ENCODE results near the gene FUT7.
"Not testable (repeated sequence)": the region's sequence is repeated elsewhere in the genome, so short reads cannot be mapped to it uniquely, and the experiment has no call there.

FUT7 gene

DNA sequence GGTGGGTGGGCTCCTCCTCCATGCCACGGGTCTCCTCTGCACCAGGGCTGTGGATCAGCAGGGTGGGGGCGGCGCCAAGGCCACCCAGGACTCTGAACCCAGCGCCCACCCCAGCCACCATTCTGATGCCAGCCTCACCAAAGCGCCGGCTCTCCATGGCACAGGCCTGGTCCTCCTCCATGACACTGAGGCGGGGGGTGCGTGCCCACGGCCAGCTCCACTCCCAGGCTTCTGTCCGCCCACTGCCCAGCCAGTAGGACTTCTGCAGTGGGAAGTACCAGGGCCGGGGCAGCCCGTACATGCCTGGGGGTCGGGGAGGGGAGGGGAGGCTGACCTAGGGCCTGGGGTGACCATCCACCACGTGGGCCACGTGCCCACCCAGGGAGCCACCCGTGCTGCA, 15.5 kb downstream of the FUT7 start:
- DNase-seq, result no peak

GRCh38 chr9:137015976-137016375, 15.9 kb downstream of the FUT7 start:
- no peak for DNase-seq

DNA sequence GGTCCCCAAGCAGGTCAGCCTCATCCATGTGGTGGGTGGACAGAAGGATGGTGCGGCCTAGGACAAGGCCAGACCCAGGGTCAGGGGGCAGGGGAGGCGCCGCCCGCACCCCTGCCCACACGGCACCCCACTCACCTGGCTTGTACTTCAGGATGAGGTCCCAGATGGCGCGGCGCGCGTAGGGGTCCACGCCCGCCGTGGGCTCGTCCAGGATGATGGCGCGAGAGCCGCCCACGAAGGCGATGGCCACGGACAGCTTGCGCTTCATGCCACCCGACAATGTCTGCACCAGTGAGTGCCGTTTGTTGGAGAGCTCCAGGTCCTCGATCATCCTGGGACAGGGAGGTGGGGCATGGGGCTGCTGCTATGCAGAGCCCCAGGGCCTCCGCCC, 16.4 kb downstream of the FUT7 start:
- no peak for DNase-seq

DNA sequence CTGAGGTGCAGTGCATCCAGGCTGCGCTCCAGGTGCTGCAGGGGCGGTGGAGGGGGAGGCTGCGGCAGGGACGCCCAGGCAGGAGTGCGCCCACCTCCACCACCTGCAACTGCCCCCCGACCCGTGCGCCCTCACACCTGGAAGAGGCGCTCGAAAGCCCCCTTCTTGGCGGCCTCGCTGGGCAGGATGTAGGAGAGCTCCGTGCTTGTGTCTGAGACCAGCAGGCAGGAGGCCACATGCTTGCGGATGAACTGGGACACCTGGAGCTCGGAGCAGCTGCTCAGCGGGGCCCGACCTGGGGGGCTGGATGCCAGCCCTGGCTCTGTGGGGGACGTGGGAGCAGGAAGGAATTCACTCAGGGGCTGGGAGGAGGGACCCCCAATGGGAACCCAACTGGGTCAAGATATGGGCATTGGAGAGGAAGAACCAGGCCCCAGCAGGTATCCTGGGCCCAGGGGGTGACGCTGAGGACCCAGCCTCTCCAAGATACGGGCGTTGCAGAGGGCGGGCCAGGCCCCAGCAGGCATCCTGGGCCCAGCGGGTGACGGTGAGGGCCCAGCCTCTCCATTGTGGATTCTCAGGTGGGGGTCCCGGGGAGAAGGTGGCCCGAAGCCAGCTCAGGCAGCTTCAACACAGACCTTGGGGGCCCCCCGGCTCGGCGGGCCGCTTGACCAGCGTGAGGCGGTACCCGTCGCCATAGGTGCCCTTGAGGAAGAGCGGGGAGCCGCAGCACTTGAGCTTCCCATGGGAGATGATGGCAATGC, 16.9 kb downstream of the FUT7 start:
- no peak for DNase-seq

GRCh38 chr9:137014166-137014565, 17.7 kb downstream of the FUT7 start:
- DNase-seq, result no peak

GRCh38 chr9:137013571-137013940, 18.3 kb downstream of the FUT7 start:
- DNase-seq, result no peak

DNA sequence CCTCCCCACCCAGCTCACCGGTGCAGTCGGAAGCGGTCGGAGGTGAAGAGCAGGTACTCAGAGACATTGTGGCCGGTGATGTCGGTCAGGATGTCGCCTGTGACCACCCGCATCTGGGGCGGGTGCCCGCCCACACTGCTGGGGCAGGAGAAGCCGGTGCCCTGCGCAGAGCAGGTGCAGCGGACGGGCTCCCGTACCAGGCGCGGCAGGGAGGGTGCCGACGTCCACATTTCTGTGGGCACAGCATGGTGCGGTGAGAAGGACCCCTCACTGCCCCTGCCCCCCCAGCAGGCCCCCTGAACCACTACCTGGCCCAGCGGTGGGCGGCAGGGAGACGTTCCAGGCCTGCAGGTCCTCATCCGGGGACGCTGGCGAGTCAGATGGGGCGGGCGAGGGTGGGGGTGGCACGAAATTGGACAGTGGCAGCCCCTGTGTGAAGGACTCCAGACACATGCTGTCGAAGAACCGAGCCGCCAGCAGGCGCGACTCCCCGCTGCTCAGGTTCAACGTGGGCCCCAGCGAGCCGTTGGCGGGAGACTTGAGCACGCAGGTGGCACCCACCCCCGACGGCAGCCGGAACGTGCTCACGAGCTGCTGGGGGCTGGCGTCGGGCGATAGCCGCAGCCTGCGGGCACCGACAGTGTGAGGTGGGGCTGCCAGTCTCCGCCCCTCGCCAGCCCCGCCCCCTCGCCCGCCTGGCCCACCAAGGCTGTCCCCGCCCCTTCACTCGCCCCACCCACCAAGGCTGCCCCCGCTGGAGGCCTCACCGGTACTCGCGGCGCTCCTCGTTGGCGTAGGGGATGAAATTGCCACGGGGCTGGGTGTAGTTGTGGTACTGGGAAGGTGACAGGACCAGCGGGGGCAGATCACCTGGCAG, 19.0 kb downstream of the FUT7 start:
- no peak for DNase-seq

DNA sequence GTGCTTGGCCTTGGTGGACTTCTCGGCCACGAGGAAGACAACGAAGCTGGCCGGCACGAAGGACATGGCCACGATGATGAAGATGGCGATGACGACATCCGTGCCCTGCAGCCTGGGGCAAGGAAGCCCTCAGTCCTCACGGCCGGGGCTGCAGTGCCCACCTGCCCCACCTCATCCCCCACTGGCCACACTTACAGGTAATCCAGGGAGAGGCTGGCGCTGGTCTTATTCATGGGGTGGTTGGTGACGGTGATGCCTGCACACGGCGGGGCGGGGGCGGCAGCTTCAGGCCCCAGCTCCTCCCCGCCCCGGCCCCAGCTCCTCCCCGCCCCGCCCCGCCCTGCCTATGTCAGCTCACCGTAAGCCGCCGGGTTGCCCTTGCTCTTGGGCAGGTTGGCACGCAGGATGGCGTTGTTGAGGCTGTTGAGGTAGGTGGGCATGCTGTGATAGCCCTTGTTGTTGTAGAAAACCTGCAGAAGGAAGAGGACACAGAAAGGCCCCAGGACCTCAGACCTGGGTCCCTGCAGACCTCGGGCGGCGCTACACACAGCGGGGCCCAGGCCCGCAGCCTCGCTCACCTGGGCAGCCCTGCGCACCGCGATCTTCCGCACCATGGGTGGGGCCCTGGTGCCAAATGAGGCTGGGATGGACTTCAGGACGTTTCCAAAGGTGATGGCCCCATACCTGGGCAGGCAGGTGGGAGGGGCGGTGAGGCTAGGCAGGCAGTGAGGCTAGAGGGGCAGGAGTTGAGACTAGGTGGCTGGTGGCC, 19.8 kb downstream of the FUT7 start:
- no peak for DNase-seq

DNA sequence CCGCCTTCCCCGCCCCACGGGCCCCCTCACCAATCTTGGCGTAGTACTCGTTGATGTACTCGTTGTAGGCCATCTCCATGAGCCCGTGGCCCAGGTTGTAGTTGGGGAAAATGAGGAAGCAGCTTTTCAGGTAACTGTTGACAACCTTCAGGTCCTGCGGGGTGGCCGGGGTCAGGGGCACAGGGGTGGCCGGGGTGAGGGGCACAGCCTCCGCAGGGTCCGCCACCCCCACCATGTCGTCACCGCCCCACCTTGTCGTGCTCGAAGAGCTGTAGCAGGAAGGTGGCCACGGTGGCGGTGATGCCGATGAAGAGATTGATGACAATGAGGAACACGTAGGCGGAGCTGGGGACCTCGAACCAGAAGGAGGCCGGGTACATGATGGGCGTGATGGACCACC, 20.7 kb downstream of the FUT7 start:
- no peak for DNase-seq

DNA sequence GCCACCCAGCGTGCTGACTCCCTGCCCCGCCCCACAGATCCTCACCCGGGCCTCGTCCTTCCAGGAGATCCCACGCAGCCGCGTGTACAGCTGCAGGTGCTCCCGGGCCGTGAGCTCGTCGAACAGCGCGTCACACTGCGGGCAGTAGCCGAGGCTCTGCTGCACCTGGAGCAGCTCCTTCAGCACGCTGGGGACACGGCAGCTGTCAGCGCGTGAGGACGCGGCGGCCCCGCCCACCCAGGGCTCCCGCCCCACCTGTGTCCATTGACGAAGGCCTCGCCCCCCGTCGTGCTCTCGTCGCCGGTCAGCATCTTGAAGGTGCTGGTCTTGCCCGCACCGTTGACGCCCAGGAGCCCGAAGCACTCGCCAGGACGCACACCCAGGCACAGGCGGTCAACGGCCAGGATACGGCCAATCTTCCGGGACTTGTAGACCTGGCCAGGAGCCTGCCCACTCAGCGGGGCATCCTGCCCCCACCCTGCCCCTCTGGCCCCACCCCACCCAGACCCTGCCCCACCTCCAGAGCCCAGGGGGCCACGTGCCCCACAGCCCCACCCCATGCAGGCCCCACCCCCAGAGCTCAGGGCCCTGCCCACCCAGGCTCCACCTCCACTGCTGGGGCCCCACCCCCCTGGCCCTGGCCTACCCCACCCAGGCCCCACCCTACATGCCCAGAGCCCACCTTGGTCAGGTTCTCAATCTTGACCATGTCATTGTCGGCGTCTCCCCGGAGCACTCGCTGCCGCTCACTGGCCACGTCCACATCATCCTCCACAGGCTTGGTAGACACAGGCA, 21.8 kb downstream of the FUT7 start:
- DNase-seq, result no peak

- no peak for DNase-seq
Measured at GRCh38 chr9:137009217-137009616, 22.7 kb downstream of the FUT7 start.

DNA sequence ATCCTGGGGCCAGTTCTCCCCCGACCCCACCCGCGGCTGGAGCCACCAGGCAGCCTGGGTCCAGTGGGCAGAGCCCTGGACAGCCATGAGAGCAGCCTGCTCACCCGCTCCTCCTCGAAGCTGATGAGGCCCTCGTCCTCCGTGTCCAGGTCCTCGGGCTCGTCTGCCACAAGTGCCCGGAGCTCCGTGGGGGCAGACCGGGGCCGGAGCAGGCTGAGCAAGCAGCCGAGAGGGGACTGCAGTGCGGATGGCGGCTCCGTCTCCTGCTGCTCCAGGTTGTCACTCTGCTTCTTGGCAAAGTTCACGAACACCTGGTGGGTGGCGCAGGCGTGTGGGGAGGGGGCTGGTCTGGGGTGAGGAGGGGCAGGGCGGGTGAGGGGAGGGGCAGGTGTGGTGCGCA, 23.6 kb downstream of the FUT7 start:
- DNase-seq, result no peak

GRCh38 chr9:137007816-137008270, 24.0 kb downstream of the FUT7 start:
- DNase-seq, result no peak

- DNase-seq, result no peak
Measured at GRCh38 chr9:137007108-137007815, 24.6 kb downstream of the FUT7 start.

- DNase-seq, result no peak
Measured at GRCh38 chr9:137006116-137007003, 25.5 kb downstream of the FUT7 start.

DNA sequence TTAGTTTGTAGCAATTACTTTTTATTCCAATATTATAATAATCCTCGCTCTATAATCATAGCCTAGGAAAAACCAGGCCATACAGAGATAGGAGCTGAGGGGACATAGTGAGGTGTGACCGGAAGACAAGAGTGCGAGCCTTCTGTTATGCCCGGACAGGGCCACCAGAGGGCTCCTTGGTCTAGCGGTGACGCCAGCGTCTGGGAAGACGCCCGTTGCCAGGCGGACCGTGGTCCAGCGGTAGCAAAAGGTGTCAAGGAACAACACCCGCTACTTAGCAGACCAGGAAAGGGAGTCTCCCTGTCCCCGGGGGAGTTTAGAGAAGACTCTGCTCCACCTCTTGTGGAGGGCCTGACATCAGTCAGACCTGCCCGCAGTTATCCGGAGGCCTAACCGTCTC, 27.6 kb downstream of the FUT7 start:
- not testable (repeated sequence) for DNase-seq

GRCh38 chr9:137002646-137003041, 29.2 kb downstream of the FUT7 start:
- no peak for DNase-seq

DNA sequence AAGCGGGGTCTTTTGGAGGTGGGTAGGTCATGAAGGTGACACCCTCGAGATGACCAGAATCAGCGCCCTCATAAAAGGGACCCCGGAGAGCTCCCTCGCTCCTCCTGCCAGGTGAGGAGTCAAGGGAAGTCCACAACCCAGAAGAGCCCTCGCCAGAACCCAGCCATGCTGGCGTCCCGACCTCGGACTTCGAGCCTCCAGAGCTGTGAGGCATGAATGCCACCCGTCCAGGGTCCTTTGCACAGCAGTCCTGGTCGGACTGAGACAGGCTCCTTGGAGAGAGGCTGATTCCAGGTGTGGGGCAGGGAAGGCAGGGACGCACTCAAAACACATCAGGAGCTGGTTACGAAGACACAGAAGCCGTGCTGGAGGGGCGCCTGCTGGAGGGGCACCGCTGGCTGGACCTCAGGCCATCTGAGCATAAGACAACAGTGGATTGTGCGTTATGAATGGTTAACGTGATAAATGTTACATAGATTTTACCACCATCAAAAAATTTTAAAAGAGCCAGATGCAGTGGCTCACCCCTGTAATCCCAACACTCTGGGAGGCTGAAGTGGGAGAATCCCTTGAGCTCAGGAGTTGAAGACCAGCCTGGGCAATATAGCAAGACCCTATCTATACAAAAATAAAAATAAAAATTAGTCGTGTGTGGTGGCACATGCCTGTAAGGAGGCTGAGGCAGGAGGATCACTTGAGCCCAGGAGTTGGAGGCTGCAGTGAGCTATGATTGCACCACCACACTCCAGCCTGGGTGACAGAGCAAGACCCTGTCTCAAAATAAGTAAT, 29.8 kb downstream of the FUT7 start:
- DNase-seq, result no peak

GRCh38 chr9:137000177-137000930, 31.5 kb downstream of the FUT7 start:
- DNase-seq, result no peak
